Breast epithelium (tissue), 4 donors: ENCODE results near the gene ZFPL1. TPM values are rescaled to one million over a fixed set of nuclear protein-coding genes. Genes with fewer than 3 reads are reported as not detected.

Source experiments
- DNase-seq, 2 donors: peaks; one replicate each; pipeline ENCODE4 v3.0.0-alpha.2; 2019; ENCODE audit warnings: low spot score in 2 of 2
- H3K27ac ChIP-seq, 2 donors: fragments of 200-600 bp; sonication (generic) in 1 of 2; one replicate each; pipeline ENCODE4 v1.5.1; 2016 to 2019; ENCODE audit warnings: mild to moderate bottlenecking in 1 of 2
- H3K27me3 ChIP-seq, 2 donors: fragments of 200-600 bp; sonication (generic) in 1 of 2; one replicate each; pipeline versions ENCODE4 v1.5.1 to v1.6.0; 2017 to 2019; ENCODE audit warnings: control low read depth in 1 of 2, mild to moderate bottlenecking in 1 of 2
- H3K36me3 ChIP-seq: fragments of 200-600 bp; one replicate; pipeline ENCODE4 v1.5.1; 2019
- H3K4me1 ChIP-seq, 2 donors: fragments of 200-600 bp; sonication (generic); one replicate each; pipeline ENCODE4 v1.5.1; 2016 to 2019; ENCODE audit warnings: control low read depth in 1 of 2
- H3K4me3 ChIP-seq, 3 donors: fragments of 200-600 bp; sonication (generic); 1 replicate in 2 of 3; 2 replicates in 1 of 3; pipeline ENCODE4 v1.5.1; 2016 to 2019; ENCODE audit warnings: mild to moderate bottlenecking in 3 of 3, moderate library complexity in 2 of 3
- H3K9me3 ChIP-seq, 2 donors: fragments of 200-600 bp; sonication (generic) in 1 of 2; one replicate each; pipeline ENCODE4 v1.5.1; 2016 to 2019; ENCODE audit warnings: control low read depth in 1 of 2
- CTCF ChIP-seq, 3 donors: fragments of 450-650 bp; IDR thresholded peaks; one replicate each; pipeline ENCODE4 v1.5.1; 2016 to 2017; ENCODE audit warnings: antibody characterized with exemption in 3 of 3, mild to moderate bottlenecking in 3 of 3, moderate library complexity in 3 of 3
- POLR2A ChIP-seq: fragments of 450-650 bp; IDR thresholded peaks from one replicate; pipeline ENCODE4 v1.6.1; 2016; ENCODE audit warnings: antibody characterized with exemption, mild to moderate bottlenecking, moderate library complexity
- POLR2AphosphoS5 ChIP-seq, 3 donors: sonication (generic); formaldehyde crosslinking; IDR thresholded peaks; one replicate each; pipeline ENCODE4 v1.6.1; 2017; ENCODE audit warnings: antibody characterized with exemption in 3 of 3
- intact Hi-C: fragments of 100-400 bp; cut with DNase I; formaldehyde crosslinking; loops from one replicate; pipeline ENCODE4 v1.15.1; 2023; ENCODE audit warnings: low total_unique reads
- total RNA-seq, 3 donors: library from RNA; depleted of rRNA; stranded (reverse); fragments of >200 nt; gene quantifications; one replicate each; pipeline ENCODE4 v1.1.0, GENCODE V29; 2016

ZFPL1 gene
- total RNA-seq, 3 donors from 2014 or later, result 33.8 to 44.1 (median 44.0) TPM

GRCh38 chr11:65085446-65085845, 1.4 kb downstream of the ZFPL1 start:
- DNase-seq, result no peak
- Histone ChIP-seq H3K9me3 (no peaks in the 10 kb centered on the region), H3K27me3 (no peaks in the 10 kb centered on the region), H3K4me1 (no peaks in the 10 kb centered on the region), H3K4me3 (no peak overlapping the region), H3K36me3 (peaks cover 7% of the 10 kb centered on the region), H3K27ac (no peak overlapping the region)
- intact Hi-C loops, result no loop called here
- TF ChIP-seq POLR2AphosphoS5 (IDR thresholded peaks at IDR 0.05) (no peak), POLR2A (no peak)

- TF ChIP-seq CTCF (IDR thresholded peaks at IDR 0.05), result no peak
- no peak for TF ChIP-seq POLR2A
- no peak for TF ChIP-seq POLR2AphosphoS5 (IDR thresholded peaks at IDR 0.05)
- DNase-seq, result no peak
- Histone ChIP-seq H3K4me3 (no peak overlapping the region), H3K9me3 (no peaks in the 10 kb centered on the region), H3K27ac (no peak overlapping the region), H3K4me1 (no peaks in the 10 kb centered on the region), H3K27me3 (no peaks in the 10 kb centered on the region), H3K36me3 (peaks cover 7% of the 10 kb centered on the region)
- intact Hi-C loops, result no loop called here
These were observed 2.8 kb downstream of the ZFPL1 start for GRCh38 chr11:65086809-65087208.

- Histone ChIP-seq H3K27ac (no peak overlapping the region), H3K9me3 (no peaks in the 10 kb centered on the region), H3K27me3 (no peaks in the 10 kb centered on the region), H3K36me3 (peaks cover 7% of the 10 kb centered on the region), H3K4me3 (no peak overlapping the region), H3K4me1 (no peaks in the 10 kb centered on the region)
- TF ChIP-seq POLR2AphosphoS5 (IDR thresholded peaks at IDR 0.05), result no peak
- no peak for TF ChIP-seq CTCF (IDR thresholded peaks at IDR 0.05)
- TF ChIP-seq POLR2A, result no peak
- no peak for DNase-seq
- intact Hi-C loops, result no loop called here
These were observed 3.2 kb downstream of the ZFPL1 start for GRCh38 chr11:65087216-65087615.

- no peak for DNase-seq
- peaks cover 7% of the 10 kb centered on the region for H3K36me3 ChIP-seq
- H3K27me3 ChIP-seq, result no peaks in the 10 kb centered on the region
- intact Hi-C loops, result no loop called here
- no peak overlapping the region for H3K27ac ChIP-seq
- H3K9me3 ChIP-seq, result no peaks in the 10 kb centered on the region
- no peak overlapping the region for H3K4me3 ChIP-seq
- no peaks in the 10 kb centered on the region for H3K4me1 ChIP-seq
- TF ChIP-seq POLR2AphosphoS5 (IDR thresholded peaks at IDR 0.05), result no peak
- TF ChIP-seq CTCF (IDR thresholded peaks at IDR 0.05), result no peak
- no peak for TF ChIP-seq POLR2A
These were observed 3.8 kb downstream of the ZFPL1 start for GRCh38 chr11:65087827-65088226.

- Histone ChIP-seq H3K4me1 (no peaks in the 10 kb centered on the region), H3K4me3 (no peak overlapping the region), H3K27me3 (no peaks in the 10 kb centered on the region), H3K36me3 (peaks cover 7% of the 10 kb centered on the region), H3K9me3 (no peaks in the 10 kb centered on the region), H3K27ac (no peak overlapping the region)
- no peak for DNase-seq
- no peak for TF ChIP-seq POLR2A
- no peak for TF ChIP-seq CTCF (IDR thresholded peaks at IDR 0.05)
- no peak for TF ChIP-seq POLR2AphosphoS5 (IDR thresholded peaks at IDR 0.05)
- intact Hi-C loops, result no loop called here
These were observed 5.6 kb downstream of the ZFPL1 start for GRCh38 chr11:65089621-65090020.

- peaks cover 7% of the 10 kb centered on the region for H3K36me3 ChIP-seq
- H3K27ac ChIP-seq, result no peak overlapping the region
- H3K4me3 ChIP-seq, result no peak overlapping the region
- DNase-seq, result no peak
- no peak for TF ChIP-seq POLR2A
- TF ChIP-seq POLR2AphosphoS5 (IDR thresholded peaks at IDR 0.05), result no peak
- TF ChIP-seq CTCF (IDR thresholded peaks at IDR 0.05), result no peak
- no peaks in the 10 kb centered on the region for H3K27me3 ChIP-seq
- H3K9me3 ChIP-seq, result no peaks in the 10 kb centered on the region
- no peaks in the 10 kb centered on the region for H3K4me1 ChIP-seq
- intact Hi-C loops, result no loop called here
These were observed 6.6 kb downstream of the ZFPL1 start for GRCh38 chr11:65090628-65091027.
